Naive thymus-derived CD8-positive, alpha-beta T cell (primary cell): ENCODE data around the gene CLIC3. TPM values are rescaled to one million over a fixed set of nuclear protein-coding genes. Genes with fewer than 3 reads are reported as not detected.

Experiments used
- ATAC-seq, 2 donors: fragments of 150-1000 bp; cut with Tn5 transposase in 1 of 2; sonication (Bioruptor Pico), chemical (Tn5 transposase) in 1 of 2; 1 replicate in 1 of 2; 2 replicates in 1 of 2; pipeline ENCODE4 v1.10.0; 2021; ENCODE audit warnings: mild to moderate bottlenecking in 2 of 2, moderate library complexity in 2 of 2
- POLR2A ChIA-PET: fragments of 350-600 bp; sonication (Branson Sonifier 250); formaldehyde crosslinking; loops from one replicate; lab custom pipeline; 2021; ENCODE audit warnings: antibody characterized with exemption; lab: Charles Lee
- DNase-seq, 10 donors: peaks; one replicate each; pipeline versions ENCODE4 v3.0.0 to v3.0.0-alpha.2; 2020 to 2022
- H3K27ac Mint-ChIP-seq, 10 donors: one replicate each; pipeline ENCODE4 v1.8.0; 2020 to 2022; ENCODE audit warnings: mild to moderate bottlenecking in 10 of 10, mixed read lengths in 10 of 10, moderate library complexity in 4 of 10, inconsistent platforms in 1 of 10
- H3K27me3 Mint-ChIP-seq, 5 donors: one replicate each; pipeline ENCODE4 v1.8.0; 2021 to 2022; ENCODE audit warnings: mixed read lengths in 5 of 5
- H3K36me3 Mint-ChIP-seq, 3 donors: one replicate each; pipeline ENCODE4 v1.8.0; 2020 to 2022; ENCODE audit warnings: mixed read lengths in 3 of 3, mild to moderate bottlenecking in 2 of 3, inconsistent platforms in 1 of 3
- H3K4me1 Mint-ChIP-seq, 4 donors: one replicate each; pipeline ENCODE4 v1.8.0; 2021 to 2022; ENCODE audit warnings: mixed read lengths in 4 of 4
- H3K4me3 Mint-ChIP-seq, 10 donors: one replicate each; pipeline ENCODE4 v1.8.0; 2020 to 2022; ENCODE audit warnings: mild to moderate bottlenecking in 10 of 10, mixed read lengths in 10 of 10, moderate library complexity in 6 of 10, inconsistent platforms in 1 of 10
- H3K9me3 Mint-ChIP-seq, 9 donors: one replicate each; pipeline ENCODE4 v1.8.0; 2020 to 2022; ENCODE audit warnings: mixed read lengths in 9 of 9, mild to moderate bottlenecking in 3 of 9, inconsistent platforms in 1 of 9, moderate library complexity in 1 of 9
- polyA plus RNA-seq, 3 donors: library from polyadenylated mRNA; unstranded; fragments of 300-500 nt; fragmentation: Illumina TruSeq; gene quantifications; one replicate each; pipeline ENCODE4 v1.2.3, GENCODE V29; 2021
- total RNA-seq, 8 experiments: library from RNA in 2 of 8; stranded (reverse) in 2 of 8; gene quantifications; one replicate each; pipeline ENCODE4 v1.2.3 and lab custom pipeline; 2021 to 2026

CLIC3 gene, protein sequence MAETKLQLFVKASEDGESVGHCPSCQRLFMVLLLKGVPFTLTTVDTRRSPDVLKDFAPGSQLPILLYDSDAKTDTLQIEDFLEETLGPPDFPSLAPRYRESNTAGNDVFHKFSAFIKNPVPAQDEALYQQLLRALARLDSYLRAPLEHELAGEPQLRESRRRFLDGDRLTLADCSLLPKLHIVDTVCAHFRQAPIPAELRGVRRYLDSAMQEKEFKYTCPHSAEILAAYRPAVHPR
- 10 to 100 TPM; 11.1 to 13.5 TPM for total RNA-seq
- 10 to 100 TPM in 2 of 3 donors, 1 to 10 TPM in 1; 7.0 to 30.2 (median 16.9) TPM for polyA plus RNA-seq
- total RNA-seq (lab: John Stamatoyannopoulos, UW): 0 to 6.5 (median 0.82) reads per million in 6 experiments

DNA sequence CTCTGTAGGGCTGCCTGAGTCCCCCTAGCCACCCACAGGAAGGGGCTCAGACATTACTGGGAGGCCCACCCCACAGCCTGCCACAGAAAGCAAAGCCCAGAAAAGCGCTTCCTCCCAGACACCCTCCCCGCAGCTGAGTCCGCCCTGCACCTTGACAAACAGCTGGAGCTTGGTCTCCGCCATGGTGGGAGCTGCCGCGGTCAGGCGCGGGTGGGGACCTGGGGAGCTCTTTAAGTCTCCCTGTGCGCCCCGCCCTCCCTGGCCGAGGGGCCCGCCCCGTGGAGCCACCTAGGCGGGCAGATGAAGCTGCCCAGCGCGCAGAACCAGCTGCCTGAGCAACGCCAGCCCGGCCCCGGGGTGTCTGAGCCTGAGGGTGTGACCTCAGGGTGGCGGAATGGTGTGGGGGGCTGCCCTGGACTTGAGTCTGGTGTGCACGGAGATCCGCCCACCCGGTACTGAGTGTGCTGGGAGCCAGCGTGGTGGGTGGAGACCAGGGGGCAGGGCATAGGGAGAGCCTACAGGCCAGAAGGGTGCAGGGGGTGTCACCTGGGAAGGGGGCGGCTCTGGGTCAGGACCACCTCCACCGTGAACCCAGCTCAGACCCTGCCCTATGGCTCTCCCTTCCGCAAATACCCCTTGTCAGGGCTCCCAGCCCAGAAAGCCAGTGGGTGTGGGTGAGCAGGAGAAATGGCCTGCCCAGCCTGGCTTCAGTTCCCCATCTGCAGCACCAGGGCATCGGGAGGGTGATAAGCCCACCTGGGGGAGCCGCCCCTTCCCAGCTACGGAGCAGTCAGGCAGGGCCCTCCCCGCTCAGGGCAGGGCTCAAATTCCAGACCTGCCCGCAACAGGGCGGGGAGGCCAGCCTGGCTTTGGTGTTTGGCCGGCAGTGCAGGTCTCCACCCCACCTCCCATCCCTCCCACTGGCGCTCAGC, at the start of gene CLIC3:
TSS of gene CLIC3 (minus strand) at position 208 of the 932 bp plus-strand sequence. CDS start at position 183, 25 bp downstream.
- POLR2A ChIA-PET: interaction anchor here (0.6 to 9.3 kb wide), 21 partner anchors 9 to 525 kb away, joined by 3 to 113 read pairs (median 4); partner anchors contain the start of genes C8G, CCDC183, FBXW5 and FUT7
- ATAC-seq: peak; percentile 26 to 36

DNA sequence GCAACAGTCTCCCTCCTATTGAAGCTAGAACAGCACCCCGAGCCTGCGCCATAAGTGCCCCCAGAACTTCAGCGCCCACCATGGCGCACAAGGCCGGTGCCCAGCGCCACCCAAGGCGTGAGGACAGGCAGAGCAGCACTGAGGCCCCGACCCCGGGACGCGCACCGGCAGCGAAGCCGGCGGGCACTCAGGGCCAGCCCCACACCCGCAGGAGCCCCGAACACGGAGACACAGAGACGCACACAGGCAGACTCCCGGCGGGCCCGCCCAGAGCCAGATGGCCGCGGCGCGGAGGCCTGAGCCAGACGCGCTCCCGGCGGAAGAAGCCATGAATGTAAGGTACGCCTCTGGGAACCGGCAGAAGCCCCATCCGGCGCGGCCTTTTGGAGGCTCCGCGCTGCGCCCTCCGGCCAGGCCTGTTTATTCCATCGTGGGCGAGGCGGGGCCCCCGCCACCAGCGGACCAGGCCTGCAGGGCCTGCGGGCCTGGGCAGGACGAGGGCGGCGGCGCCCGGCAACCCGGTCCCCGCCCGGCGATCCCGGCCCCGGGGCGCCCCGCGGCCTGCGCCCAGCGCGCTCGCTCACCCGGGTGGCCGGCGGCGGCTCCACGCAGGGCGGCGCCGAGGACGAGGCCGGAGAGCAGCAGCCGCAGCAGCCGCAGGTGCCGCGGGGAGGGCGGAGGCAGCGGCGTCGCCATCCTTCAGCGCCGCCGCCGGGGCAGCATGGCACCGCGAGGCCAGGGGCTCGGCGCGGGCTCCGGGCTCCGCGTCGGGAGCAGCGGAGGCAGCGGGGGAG, 49.1 kb upstream of the CLIC3 start:
- Mint-ChIP-seq H3K4me3 (peak overlapping the region; percentile 59 to 82 (median 72)), H3K9me3 (no peaks in the 10 kb centered on the region), H3K4me1 (peaks cover 5 to 24% (median 20%) of the 10 kb centered on the region in 4 donors), H3K27ac (no peak overlapping the region), H3K27me3 (peaks cover 3 to 48% (median 19%) of the 10 kb centered on the region in 5 donors), H3K36me3 (peaks cover 0 to 5% (median 0%) of the 10 kb centered on the region in 3 donors)
- POLR2A ChIA-PET: interaction anchor here (1.4 to 1.7 kb wide), 2 partner anchors 10 to 24 kb away, joined by 4 to 5 read pairs; partner anchors contain the start of gene SAPCD2
- DNase-seq (no peak), ATAC-seq (peak; percentile 31 to 35)

More for the DNA sequence above, at the start of gene CLIC3:
- Mint-ChIP-seq H3K36me3 (peaks cover 0 to 5% (median 2%) of the 10 kb centered on the region in 3 donors), H3K27ac (peak within 1 kb of the TSS; percentile 69 to 98 (median 90)), H3K9me3 (no peaks in the 10 kb centered on the region), H3K4me3 (peak within 1 kb of the TSS; percentile 67 to 88 (median 78)), H3K27me3 (no peaks in the 10 kb centered on the region), H3K4me1 (peaks cover 18 to 55% (median 52%) of the 10 kb centered on the region in 4 donors)
- DNase-seq: peak; percentile 27 to 77 (median 54)

DNA sequence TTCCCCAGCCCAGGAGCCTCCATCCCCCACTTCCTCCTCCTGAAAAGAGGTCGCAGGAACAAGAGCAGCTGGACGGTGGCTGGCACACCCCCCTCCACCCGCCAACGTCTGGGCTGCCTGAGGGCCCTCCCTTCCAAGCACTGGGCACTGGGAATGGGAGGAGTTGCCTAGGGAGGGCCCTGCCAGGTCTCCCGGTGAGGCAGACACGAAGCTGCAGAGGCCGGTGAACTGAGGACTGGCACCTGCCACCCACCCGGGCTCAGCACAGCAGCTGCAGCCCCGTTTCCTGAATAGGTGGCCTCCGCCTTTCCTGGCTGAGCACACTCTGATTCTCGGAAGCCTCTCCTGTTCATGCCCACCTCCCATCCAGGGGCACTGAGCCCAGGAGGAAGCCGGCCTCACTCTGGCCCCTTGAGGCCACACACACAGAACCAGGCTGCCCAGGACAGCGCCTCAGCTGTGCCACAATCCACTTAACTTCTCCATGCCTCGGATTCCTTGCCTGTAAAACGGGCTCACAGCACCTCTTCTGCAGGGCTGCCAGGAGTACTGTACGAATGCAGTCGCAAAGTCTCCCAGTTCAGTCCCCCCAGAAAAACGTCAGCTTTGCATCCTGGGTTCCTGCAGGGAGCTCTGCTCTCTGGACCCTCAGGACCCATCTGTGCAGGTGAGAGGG, 48.3 kb upstream of the CLIC3 start:
- Mint-ChIP-seq H3K9me3 (no peaks in the 10 kb centered on the region), H3K36me3 (peaks cover 0 to 2% (median 0%) of the 10 kb centered on the region in 3 donors), H3K27me3 (peaks cover 0 to 40% (median 10%) of the 10 kb centered on the region in 5 donors), H3K4me3 (peak overlapping the region; percentile 59 to 82 (median 72)), H3K4me1 (peaks cover 5 to 23% (median 18%) of the 10 kb centered on the region in 4 donors), H3K27ac (peak overlapping the region in 3 of 10 donors; percentile 21 to 58 (median 53))
- no peak for DNase-seq
- peak; percentile 15 to 40 for ATAC-seq
- POLR2A ChIA-PET: interaction anchor here (1.4 to 1.7 kb wide), 2 partner anchors 9 to 25 kb away, joined by 4 to 5 read pairs; partner anchors contain the start of gene SAPCD2

- peak overlapping the region in 2 of 10 donors; percentile 74 to 79 for H3K4me3 Mint-ChIP-seq
These were observed 47.7 kb upstream of the CLIC3 start for GRCh38 chr9:137044037-137044436.

GRCh38 chr9:137042751-137043727, 46.7 kb upstream of the CLIC3 start:
- Mint-ChIP-seq H3K4me3 (no peak overlapping the region), H3K9me3 (no peaks in the 10 kb centered on the region), H3K4me1 (peaks cover 3 to 23% (median 17%) of the 10 kb centered on the region in 4 donors), H3K27me3 (peaks cover 0 to 36% (median 8%) of the 10 kb centered on the region in 5 donors), H3K27ac (no peak overlapping the region), H3K36me3 (peaks cover 0 to 2% (median 0%) of the 10 kb centered on the region in 3 donors)
- POLR2A ChIA-PET: interaction anchor here (0.7 kb wide), 1 partner anchor 180 kb away, joined by 3 read pairs; no protein-coding TSS in a partner anchor
- no peak for ATAC-seq
- DNase-seq: no peak

More at GRCh38 chr9:137044037-137044436, 47.7 kb upstream of the CLIC3 start:
- Mint-ChIP-seq H3K27me3 (peaks cover 0 to 38% (median 8%) of the 10 kb centered on the region in 5 donors), H3K36me3 (peaks cover 0 to 2% (median 0%) of the 10 kb centered on the region in 3 donors), H3K9me3 (no peaks in the 10 kb centered on the region), H3K4me1 (peaks cover 3 to 23% (median 17%) of the 10 kb centered on the region in 4 donors), H3K27ac (no peak overlapping the region)
- no peak for ATAC-seq
- DNase-seq: no peak
- POLR2A ChIA-PET: interaction anchor here (1.7 kb wide), 1 partner anchor 26 kb away, joined by 5 read pairs; the partner anchor contains the start of gene SAPCD2

GRCh38 chr9:137041124-137041523, 44.8 kb upstream of the CLIC3 start:
- POLR2A ChIA-PET: no interaction called here

GRCh38 chr9:137040568-137040967, 44.2 kb upstream of the CLIC3 start:
- Mint-ChIP-seq H3K4me1 (peaks cover 3 to 16% (median 14%) of the 10 kb centered on the region in 4 donors), H3K9me3 (no peaks in the 10 kb centered on the region), H3K27me3 (peaks cover 0 to 20% (median 4%) of the 10 kb centered on the region in 5 donors), H3K36me3 (no peaks in the 10 kb centered on the region), H3K27ac (no peak overlapping the region), H3K4me3 (no peak overlapping the region)
- DNase-seq (no peak), ATAC-seq (no peak)
- POLR2A ChIA-PET: no interaction called here

More at GRCh38 chr9:137041124-137041523, 44.8 kb upstream of the CLIC3 start:
- DNase-seq (no peak), ATAC-seq (no peak)
- Mint-ChIP-seq H3K4me1 (peaks cover 3 to 16% (median 14%) of the 10 kb centered on the region in 4 donors), H3K4me3 (no peak overlapping the region), H3K9me3 (no peaks in the 10 kb centered on the region), H3K27ac (no peak overlapping the region), H3K27me3 (peaks cover 0 to 20% (median 4%) of the 10 kb centered on the region in 5 donors), H3K36me3 (no peaks in the 10 kb centered on the region)

DNA sequence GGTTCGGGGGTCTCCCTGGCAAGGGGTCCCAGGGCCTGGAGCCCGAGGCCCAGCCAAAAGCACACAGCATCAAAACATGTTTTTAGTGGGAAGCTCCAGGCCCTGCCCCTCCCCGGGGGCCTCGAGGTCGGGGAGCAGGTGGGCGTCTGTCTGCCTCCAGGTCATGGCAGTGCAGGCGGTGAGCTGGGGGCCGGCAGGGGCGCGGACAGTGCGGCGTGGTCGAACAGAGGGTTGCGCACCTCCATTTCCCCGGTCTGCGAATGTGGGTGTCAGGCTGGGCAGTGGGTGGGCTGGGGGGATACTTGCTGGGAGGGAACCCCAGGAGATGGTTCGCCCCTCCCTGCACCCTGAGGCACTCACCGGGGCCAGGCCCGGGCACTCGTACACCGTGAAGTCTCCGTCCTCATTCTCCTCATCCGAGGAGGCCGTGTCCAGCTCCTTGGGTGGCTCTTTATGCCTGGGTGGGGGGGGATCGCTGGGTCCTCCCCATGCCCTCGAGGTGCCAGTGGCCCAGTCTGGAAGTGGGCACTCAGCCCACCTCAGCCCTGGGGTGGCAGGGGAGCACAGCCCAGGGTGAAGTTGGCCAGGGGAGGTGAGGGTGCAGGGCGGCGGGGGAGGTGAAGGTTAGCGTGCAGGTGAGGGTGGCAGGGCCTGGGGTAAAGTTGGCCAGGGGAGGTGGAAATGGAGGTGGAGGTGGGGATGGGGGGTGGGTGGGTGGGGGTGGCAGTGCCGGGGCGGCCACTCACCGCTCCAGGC, 43.4 kb upstream of the CLIC3 start:
- H3K4me3 Mint-ChIP-seq: no peak overlapping the region
- ATAC-seq (no peak), DNase-seq (no peak)
- H3K27ac Mint-ChIP-seq: no peak overlapping the region
- H3K4me1 Mint-ChIP-seq: peaks cover 7 to 17% (median 16%) of the 10 kb centered on the region in 4 donors
- no peaks in the 10 kb centered on the region for H3K9me3 Mint-ChIP-seq
- H3K36me3 Mint-ChIP-seq: no peaks in the 10 kb centered on the region
- POLR2A ChIA-PET: interaction anchor here (0.6 kb wide), 1 partner anchor 281 kb away, joined by 3 read pairs; no protein-coding TSS in a partner anchor
- peaks cover 0 to 16% (median under 1%) of the 10 kb centered on the region in 5 donors for H3K27me3 Mint-ChIP-seq

DNA sequence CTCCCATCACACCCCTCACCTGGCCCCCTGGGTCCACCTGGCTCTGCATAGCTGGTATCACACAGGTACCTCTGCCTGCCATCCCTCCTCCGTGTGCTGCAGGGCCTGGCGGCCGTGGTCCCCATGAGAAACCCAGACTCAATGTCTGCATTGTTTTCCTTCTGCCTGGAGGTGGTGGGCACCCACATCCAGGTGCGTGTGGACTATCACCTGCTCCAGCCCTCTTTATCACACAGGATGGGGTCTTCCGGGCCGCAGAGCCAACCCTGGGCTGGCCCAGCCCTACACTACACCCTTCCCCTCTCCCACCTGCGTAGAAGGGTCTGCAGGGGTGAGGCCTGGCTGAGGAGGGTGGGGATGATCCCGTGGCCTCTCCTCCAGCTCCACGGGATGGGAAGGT, 42.5 kb upstream of the CLIC3 start:
- Mint-ChIP-seq H3K9me3 (no peaks in the 10 kb centered on the region), H3K36me3 (no peaks in the 10 kb centered on the region), H3K4me3 (no peak overlapping the region), H3K27me3 (peaks cover 0 to 12% (median 0%) of the 10 kb centered on the region in 5 donors), H3K4me1 (peaks cover 10 to 17% (median 13%) of the 10 kb centered on the region in 4 donors), H3K27ac (no peak overlapping the region)
- ATAC-seq (no peak), DNase-seq (no peak)
- POLR2A ChIA-PET: no interaction called here
